Liver (tissue), 3 donors: ENCODE measurements around the gene IFITM5.

ENCODE experiments used
- ATF3 ChIP-seq: IDR thresholded peaks from 2 replicates; pipeline ENCODE4 v1.6.1; 2016; ENCODE audit warnings: antibody characterized with exemption
- CTCF ChIP-seq: fragments of 150-350 bp; IDR thresholded peaks from 2 replicates; pipeline ENCODE4 v1.5.1; 2017; ENCODE audit warnings: improper control_type of control experiment, low read depth, low read length; ENCODE audit not compliant: missing input control
- MAX ChIP-seq: IDR thresholded peaks from 2 replicates; pipeline ENCODE4 v1.6.1; 2016; ENCODE audit warnings: antibody characterized with exemption
- donor health status: healthy.
- donor health status: healthy.

GRCh38 chr11:344836-345578 is 45.7 kb upstream of the IFITM5 start:
- TF ChIP-seq CTCF (no peak), MAX (no peak), ATF3 (no peak)
